ENCODE data around the gene LNX2.

The LNX2 gene

DNA sequence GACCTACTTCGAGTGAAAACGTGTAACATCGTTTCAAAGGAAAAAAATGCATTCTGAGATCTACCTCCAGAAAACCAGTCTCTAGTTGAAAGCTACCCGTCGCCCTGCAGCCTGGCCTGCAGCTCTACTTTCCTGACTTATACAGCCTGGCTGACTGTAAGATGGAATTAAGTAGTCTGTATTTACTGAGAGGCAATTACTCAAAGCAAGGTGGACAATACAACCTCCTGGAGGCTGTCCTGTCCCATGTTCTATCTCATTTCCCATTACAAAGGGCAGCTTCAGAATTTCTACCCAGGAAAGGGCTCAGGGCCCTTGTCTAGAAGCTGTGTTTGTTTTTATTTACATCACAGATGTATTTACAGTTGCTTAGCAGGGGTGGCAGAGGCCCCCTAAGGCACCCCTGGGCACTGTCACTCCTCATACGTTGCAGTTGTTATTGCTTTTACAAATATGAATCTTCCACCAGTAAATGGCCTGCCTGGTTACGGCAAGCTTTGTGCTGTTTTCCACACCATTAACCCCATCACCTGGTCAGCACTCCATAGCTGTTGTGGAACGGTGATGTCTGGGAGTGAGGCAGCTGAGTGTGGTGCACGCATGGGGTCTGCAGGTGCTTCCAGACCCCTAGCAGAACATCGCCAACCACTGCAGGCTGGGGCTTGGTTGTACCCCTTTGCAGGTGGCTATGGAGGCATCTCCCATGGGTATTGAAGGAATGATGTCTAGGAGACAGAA lies 123.6 kb downstream of the LNX2 start (continued):
- TF ChIP-seq, protein P1, sequence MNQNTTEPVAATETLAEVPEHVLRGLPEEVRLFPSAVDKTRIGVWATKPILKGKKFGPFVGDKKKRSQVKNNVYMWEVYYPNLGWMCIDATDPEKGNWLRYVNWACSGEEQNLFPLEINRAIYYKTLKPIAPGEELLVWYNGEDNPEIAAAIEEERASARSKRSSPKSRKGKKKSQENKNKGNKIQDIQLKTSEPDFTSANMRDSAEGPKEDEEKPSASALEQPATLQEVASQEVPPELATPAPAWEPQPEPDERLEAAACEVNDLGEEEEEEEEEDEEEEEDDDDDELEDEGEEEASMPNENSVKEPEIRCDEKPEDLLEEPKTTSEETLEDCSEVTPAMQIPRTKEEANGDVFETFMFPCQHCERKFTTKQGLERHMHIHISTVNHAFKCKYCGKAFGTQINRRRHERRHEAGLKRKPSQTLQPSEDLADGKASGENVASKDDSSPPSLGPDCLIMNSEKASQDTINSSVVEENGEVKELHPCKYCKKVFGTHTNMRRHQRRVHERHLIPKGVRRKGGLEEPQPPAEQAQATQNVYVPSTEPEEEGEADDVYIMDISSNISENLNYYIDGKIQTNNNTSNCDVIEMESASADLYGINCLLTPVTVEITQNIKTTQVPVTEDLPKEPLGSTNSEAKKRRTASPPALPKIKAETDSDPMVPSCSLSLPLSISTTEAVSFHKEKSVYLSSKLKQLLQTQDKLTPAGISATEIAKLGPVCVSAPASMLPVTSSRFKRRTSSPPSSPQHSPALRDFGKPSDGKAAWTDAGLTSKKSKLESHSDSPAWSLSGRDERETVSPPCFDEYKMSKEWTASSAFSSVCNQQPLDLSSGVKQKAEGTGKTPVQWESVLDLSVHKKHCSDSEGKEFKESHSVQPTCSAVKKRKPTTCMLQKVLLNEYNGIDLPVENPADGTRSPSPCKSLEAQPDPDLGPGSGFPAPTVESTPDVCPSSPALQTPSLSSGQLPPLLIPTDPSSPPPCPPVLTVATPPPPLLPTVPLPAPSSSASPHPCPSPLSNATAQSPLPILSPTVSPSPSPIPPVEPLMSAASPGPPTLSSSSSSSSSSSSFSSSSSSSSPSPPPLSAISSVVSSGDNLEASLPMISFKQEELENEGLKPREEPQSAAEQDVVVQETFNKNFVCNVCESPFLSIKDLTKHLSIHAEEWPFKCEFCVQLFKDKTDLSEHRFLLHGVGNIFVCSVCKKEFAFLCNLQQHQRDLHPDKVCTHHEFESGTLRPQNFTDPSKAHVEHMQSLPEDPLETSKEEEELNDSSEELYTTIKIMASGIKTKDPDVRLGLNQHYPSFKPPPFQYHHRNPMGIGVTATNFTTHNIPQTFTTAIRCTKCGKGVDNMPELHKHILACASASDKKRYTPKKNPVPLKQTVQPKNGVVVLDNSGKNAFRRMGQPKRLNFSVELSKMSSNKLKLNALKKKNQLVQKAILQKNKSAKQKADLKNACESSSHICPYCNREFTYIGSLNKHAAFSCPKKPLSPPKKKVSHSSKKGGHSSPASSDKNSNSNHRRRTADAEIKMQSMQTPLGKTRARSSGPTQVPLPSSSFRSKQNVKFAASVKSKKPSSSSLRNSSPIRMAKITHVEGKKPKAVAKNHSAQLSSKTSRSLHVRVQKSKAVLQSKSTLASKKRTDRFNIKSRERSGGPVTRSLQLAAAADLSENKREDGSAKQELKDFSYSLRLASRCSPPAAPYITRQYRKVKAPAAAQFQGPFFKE (tag by site-specific recombination; IDR thresholded peaks at IDR 0.05; ENCODE audit: borderline replicate concordance), result no peak
- no peak for TF ChIP-seq ZNF114 (tag by site-specific recombination; IDR thresholded peaks at IDR 0.05)
- no peak for TF ChIP-seq ZNF777 (tag by site-specific recombination; IDR thresholded peaks at IDR 0.05; ENCODE audit: borderline replicate concordance)
- no peak for TF ChIP-seq ZNF10 (tag by site-specific recombination; IDR thresholded peaks at IDR 0.05)
- no peak for TF ChIP-seq ZNF350 (tag by site-specific recombination; IDR thresholded peaks at IDR 0.05)
- TF ChIP-seq, protein P2, sequence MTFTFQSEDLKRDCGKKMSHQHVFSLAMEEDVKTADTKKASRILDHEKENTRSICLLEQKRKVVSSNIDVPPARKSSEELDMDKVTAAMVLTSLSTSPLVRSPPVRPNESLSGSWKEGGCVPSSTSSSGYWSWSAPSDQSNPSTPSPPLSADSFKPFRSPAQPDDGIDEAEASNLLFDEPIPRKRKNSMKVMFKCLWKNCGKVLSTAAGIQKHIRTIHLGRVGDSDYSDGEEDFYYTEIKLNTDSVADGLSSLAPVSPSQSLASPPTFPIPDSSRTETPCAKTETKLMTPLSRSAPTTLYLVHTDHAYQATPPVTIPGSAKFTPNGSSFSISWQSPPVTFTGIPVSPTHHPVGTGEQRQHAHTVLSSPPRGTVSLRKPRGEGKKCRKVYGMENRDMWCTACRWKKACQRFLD (tag by site-specific recombination; IDR thresholded peaks at IDR 0.05), result no peak
- no peak for TF ChIP-seq ZNF2 (tag by site-specific recombination; IDR thresholded peaks at IDR 0.05)
- TF ChIP-seq, protein P3, sequence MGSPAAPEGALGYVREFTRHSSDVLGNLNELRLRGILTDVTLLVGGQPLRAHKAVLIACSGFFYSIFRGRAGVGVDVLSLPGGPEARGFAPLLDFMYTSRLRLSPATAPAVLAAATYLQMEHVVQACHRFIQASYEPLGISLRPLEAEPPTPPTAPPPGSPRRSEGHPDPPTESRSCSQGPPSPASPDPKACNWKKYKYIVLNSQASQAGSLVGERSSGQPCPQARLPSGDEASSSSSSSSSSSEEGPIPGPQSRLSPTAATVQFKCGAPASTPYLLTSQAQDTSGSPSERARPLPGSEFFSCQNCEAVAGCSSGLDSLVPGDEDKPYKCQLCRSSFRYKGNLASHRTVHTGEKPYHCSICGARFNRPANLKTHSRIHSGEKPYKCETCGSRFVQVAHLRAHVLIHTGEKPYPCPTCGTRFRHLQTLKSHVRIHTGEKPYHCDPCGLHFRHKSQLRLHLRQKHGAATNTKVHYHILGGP (tag by site-specific recombination; IDR thresholded peaks at IDR 0.05), result no peak
- TF ChIP-seq, protein P4, sequence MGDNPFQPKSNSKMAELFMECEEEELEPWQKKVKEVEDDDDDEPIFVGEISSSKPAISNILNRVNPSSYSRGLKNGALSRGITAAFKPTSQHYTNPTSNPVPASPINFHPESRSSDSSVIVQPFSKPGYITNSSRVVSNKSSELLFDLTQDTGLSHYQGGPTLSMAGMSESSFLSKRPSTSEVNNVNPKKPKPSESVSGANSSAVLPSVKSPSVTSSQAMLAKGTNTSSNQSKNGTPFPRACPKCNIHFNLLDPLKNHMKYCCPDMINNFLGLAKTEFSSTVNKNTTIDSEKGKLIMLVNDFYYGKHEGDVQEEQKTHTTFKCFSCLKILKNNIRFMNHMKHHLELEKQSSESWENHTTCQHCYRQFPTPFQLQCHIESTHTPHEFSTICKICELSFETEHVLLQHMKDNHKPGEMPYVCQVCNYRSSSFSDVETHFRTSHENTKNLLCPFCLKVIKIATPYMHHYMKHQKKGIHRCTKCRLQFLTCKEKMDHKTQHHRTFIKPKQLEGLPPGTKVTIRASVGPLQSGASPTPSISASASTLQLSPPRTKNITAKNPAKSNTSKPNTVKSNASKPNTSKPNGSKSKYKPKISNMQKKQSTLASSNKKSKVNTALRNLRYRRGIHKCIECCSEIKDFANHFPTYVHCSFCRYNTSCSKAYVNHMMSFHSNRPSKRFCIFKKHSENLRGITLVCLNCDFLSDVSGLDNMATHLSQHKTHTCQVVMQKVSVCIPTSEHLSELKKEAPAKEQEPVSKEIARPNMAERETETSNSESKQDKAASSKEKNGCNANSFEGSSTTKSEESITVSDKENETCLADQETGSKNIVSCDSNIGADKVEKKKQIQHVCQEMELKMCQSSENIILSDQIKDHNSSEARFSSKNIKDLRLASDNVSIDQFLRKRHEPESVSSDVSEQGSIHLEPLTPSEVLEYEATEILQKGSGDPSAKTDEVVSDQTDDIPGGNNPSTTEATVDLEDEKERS (tag by site-specific recombination; IDR thresholded peaks at IDR 0.05), result no peak
- TF ChIP-seq ZNF184 (tag by site-specific recombination; IDR thresholded peaks at IDR 0.05), result no peak
- no peak for TF ChIP-seq ZNF473 (tag by site-specific recombination; IDR thresholded peaks at IDR 0.05)
- no peak for TF ChIP-seq ZNF664 (tag by site-specific recombination; IDR thresholded peaks at IDR 0.05)
- no peak for TF ChIP-seq ZNF341 (tag by site-specific recombination; IDR thresholded peaks at IDR 0.05; ENCODE audit: low read depth)
- TF ChIP-seq, protein P5, sequence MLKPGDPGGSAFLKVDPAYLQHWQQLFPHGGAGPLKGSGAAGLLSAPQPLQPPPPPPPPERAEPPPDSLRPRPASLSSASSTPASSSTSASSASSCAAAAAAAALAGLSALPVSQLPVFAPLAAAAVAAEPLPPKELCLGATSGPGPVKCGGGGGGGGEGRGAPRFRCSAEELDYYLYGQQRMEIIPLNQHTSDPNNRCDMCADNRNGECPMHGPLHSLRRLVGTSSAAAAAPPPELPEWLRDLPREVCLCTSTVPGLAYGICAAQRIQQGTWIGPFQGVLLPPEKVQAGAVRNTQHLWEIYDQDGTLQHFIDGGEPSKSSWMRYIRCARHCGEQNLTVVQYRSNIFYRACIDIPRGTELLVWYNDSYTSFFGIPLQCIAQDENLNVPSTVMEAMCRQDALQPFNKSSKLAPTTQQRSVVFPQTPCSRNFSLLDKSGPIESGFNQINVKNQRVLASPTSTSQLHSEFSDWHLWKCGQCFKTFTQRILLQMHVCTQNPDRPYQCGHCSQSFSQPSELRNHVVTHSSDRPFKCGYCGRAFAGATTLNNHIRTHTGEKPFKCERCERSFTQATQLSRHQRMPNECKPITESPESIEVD (tag by site-specific recombination; IDR thresholded peaks at IDR 0.05), result no peak
- no peak for TF ChIP-seq ZBTB48 (tag by site-specific recombination; IDR thresholded peaks at IDR 0.05)
- TF ChIP-seq ZNF670 (tag by site-specific recombination; IDR thresholded peaks at IDR 0.05; ENCODE audit: low read depth), result no peak

Measured in HEK293 (cell line).